DND-41 (cell line): ENCODE measurements around the gene SLC25A39.

Source experiments
- CTCF ChIP-seq: IDR thresholded peaks from 2 replicates; pipeline ENCODE4 v1.5.1; 2012; ENCODE audit warnings: borderline replicate concordance, low read length, moderate library complexity, mild to moderate bottlenecking; ENCODE audit not compliant: poor library complexity, severe bottlenecking; ENCODE audit errors: extremely low read depth
- EZH2 ChIP-seq: IDR thresholded peaks from 3 replicates; pipeline ENCODE4 v1.6.1; 2012; ENCODE audit warnings: borderline replicate concordance, low read depth, mild to moderate bottlenecking, moderate library complexity, low read length, inconsistent platforms; ENCODE audit not compliant: severe bottlenecking

- TF ChIP-seq CTCF = no peak
- no peak for TF ChIP-seq EZH2
Observed at GRCh38 chr17:44358066-44358465, 33.4 kb upstream of the SLC25A39 start.
